Mesenchymal stem cell (in vitro differentiated cells and primary cell): ENCODE data around the gene ATP1A4.
A peak's percentile ranks its signal among the peaks of the same experiment; 100 is the strongest.

Experiments
- DNase-seq: peaks from one replicate; pipeline ENCODE4 v3.0.0-alpha.2; 2013
- H2AFZ ChIP-seq: one replicate; pipeline ENCODE4 v1.6.1; 2013; ENCODE audit warnings: low read depth, mild to moderate bottlenecking, control low read depth, inconsistent platforms, low read length, moderate library complexity
- H2AK5ac ChIP-seq: 2 replicates; pipeline ENCODE4 v1.6.1; 2013; ENCODE audit warnings: low read length, moderate library complexity, mild to moderate bottlenecking, inconsistent platforms; ENCODE audit not compliant: severe bottlenecking
- H2BK120ac ChIP-seq: one replicate; pipeline ENCODE4 v1.6.1; 2013; ENCODE audit warnings: low read depth, mild to moderate bottlenecking, inconsistent platforms, low read length, moderate library complexity
- H2BK12ac ChIP-seq, 2 experiments: one replicate each; pipeline ENCODE4 v1.6.1; 2013; ENCODE audit warnings: inconsistent platforms in 2 of 2, low read length in 2 of 2, mild to moderate bottlenecking in 2 of 2, moderate library complexity in 2 of 2, control low read depth in 1 of 2
- H2BK15ac ChIP-seq: one replicate; pipeline ENCODE4 v1.6.1; 2013; ENCODE audit warnings: mild to moderate bottlenecking, low read depth, inconsistent platforms; ENCODE audit not compliant: poor library complexity, severe bottlenecking
- H2BK5ac ChIP-seq: 2 replicates; pipeline ENCODE4 v1.6.1; 2013; ENCODE audit warnings: low read depth, mild to moderate bottlenecking, low read length, control low read depth, inconsistent platforms; ENCODE audit not compliant: poor library complexity, severe bottlenecking
- H3K14ac ChIP-seq, 2 experiments: one replicate each; pipeline ENCODE4 v1.6.1; 2013; ENCODE audit warnings: inconsistent platforms in 2 of 2, low read length in 2 of 2, control low read depth in 1 of 2, mild to moderate bottlenecking in 1 of 2, moderate library complexity in 1 of 2
- H3K18ac ChIP-seq, 2 experiments: one replicate each; pipeline ENCODE4 v1.6.1; 2013; ENCODE audit warnings: inconsistent platforms in 2 of 2, low read length in 2 of 2, control low read depth in 1 of 2, low read depth in 1 of 2, mild to moderate bottlenecking in 1 of 2
- H3K23ac ChIP-seq, 2 experiments: one replicate each; pipeline ENCODE4 v1.6.1; 2013; ENCODE audit warnings: inconsistent platforms in 2 of 2, low read length in 2 of 2, mild to moderate bottlenecking in 2 of 2, moderate library complexity in 2 of 2, control low read depth in 1 of 2
- H3K27ac ChIP-seq: 2 replicates; pipeline ENCODE4 v1.5.1; 2013; ENCODE audit warnings: mild to moderate bottlenecking, moderate library complexity, low read length, control low read depth, inconsistent platforms; ENCODE audit not compliant: poor library complexity, severe bottlenecking
- H3K27me3 ChIP-seq, 2 experiments: 2 replicates each; pipeline versions ENCODE4 v1.6.1 to v1.7.0; 2013; ENCODE audit warnings: low read length in 2 of 2, mild to moderate bottlenecking in 2 of 2, moderate library complexity in 2 of 2, control low read depth in 1 of 2, inconsistent platforms in 1 of 2; ENCODE audit not compliant: control insufficient read depth in 1 of 2, insufficient read depth in 1 of 2
- H3K36me3 ChIP-seq, 2 experiments: 2 replicates each; pipeline versions ENCODE4 v1.6.1 to v1.7.0; 2013; ENCODE audit warnings: low read length in 2 of 2, control low read depth in 1 of 2, inconsistent platforms in 1 of 2, low read depth in 1 of 2, mild to moderate bottlenecking in 1 of 2; ENCODE audit not compliant: insufficient read depth in 2 of 2, control insufficient read depth in 1 of 2
- H3K4ac ChIP-seq, 2 experiments: one replicate each; pipeline ENCODE4 v1.6.1; 2013; ENCODE audit warnings: inconsistent platforms in 2 of 2, low read length in 2 of 2, mild to moderate bottlenecking in 2 of 2, moderate library complexity in 2 of 2, control low read depth in 1 of 2, low read depth in 1 of 2
- H3K4me1 ChIP-seq: 2 replicates; pipeline ENCODE4 v1.6.1; 2013; ENCODE audit warnings: low read depth, low read length, control low read depth; ENCODE audit not compliant: control insufficient read depth, insufficient read depth
- H3K4me2 ChIP-seq: 2 replicates; pipeline ENCODE4 v1.6.1; 2013; ENCODE audit warnings: low read length, mild to moderate bottlenecking, inconsistent platforms; ENCODE audit not compliant: poor library complexity, severe bottlenecking
- H3K4me3 ChIP-seq, 2 experiments: 2 replicates each; pipeline versions ENCODE4 v1.5.1 to v1.7.0; 2013; ENCODE audit warnings: low read length in 2 of 2, mild to moderate bottlenecking in 2 of 2, control low read depth in 1 of 2, low read depth in 1 of 2; ENCODE audit not compliant: insufficient read depth in 1 of 2
- H3K79me1 ChIP-seq: replicated peaks from 2 replicates; pipeline ENCODE4 v1.6.1; 2013; ENCODE audit warnings: mild to moderate bottlenecking, control low read depth, low read length, inconsistent platforms; ENCODE audit not compliant: poor library complexity, severe bottlenecking
- H3K9ac ChIP-seq: 2 replicates; pipeline ENCODE4 v1.7.0; 2013; ENCODE audit warnings: mild to moderate bottlenecking, low read length, moderate library complexity
- H3K9me3 ChIP-seq: 2 replicates; pipeline ENCODE4 v1.7.0; 2013; ENCODE audit warnings: mild to moderate bottlenecking, low read length; ENCODE audit not compliant: control insufficient read depth
- H4K8ac ChIP-seq: one replicate; pipeline ENCODE4 v1.6.1; 2013; ENCODE audit warnings: inconsistent platforms, mild to moderate bottlenecking, low read length, moderate library complexity
- H4K91ac ChIP-seq: one replicate; pipeline ENCODE4 v1.6.1; 2013; ENCODE audit warnings: mild to moderate bottlenecking, low read length, inconsistent platforms
- WGBS: methylation state at CpG from one replicate; pipeline ENCODE4 v1.1.7; 2013; ENCODE audit warnings: mixed read lengths; 5-methylcytosine and 5-hydroxymethylcytosine counted together

Gene ATP1A4

GRCh38 chr1:160211046-160211790 is 59.8 kb downstream of the ATP1A4 start:
- Histone ChIP-seq H3K4me2 (no peak overlapping the region), H2BK15ac (no peak overlapping the region), H2BK5ac (no peak overlapping the region), H3K23ac (no peak overlapping the region), H3K14ac (no peak overlapping the region), H2BK120ac (no peak overlapping the region), H3K9ac (peak overlapping the region; percentile 28), H3K4me3 (no peak overlapping the region), H2BK12ac (no peak overlapping the region), H3K27me3 (no peaks in the 10 kb centered on the region), H3K9me3 (no peaks in the 10 kb centered on the region), H3K36me3 (peaks cover 67 to 95% of the 10 kb centered on the region in 2 experiments), H4K8ac (no peak overlapping the region), H2AK5ac (no peak overlapping the region), H2AFZ (no peak overlapping the region), H4K91ac (no peak overlapping the region), H3K4me1 (peaks cover 31% of the 10 kb centered on the region), H3K18ac (no peak overlapping the region), H3K79me1 (peaks cover 28% of the 10 kb centered on the region), H3K27ac (no peak overlapping the region), H3K4ac (no peak overlapping the region)
- WGBS: 92% methylated on average over 6 of the region's 10 CpGs
- no peak for DNase-seq

GRCh38 chr1:160214481-160215140 is 63.2 kb downstream of the ATP1A4 start:
- H3K4me1 ChIP-seq: peaks cover 18% of the 10 kb centered on the region
- 100% methylated on average over 1 of the region's 3 CpGs for WGBS

GRCh38 chr1:160216301-160216700 is 64.9 kb downstream of the ATP1A4 start:
- Histone ChIP-seq H3K4me2 (no peak overlapping the region), H3K9ac (peak overlapping the region; percentile 10), H3K14ac (no peak overlapping the region), H3K23ac (no peak overlapping the region), H2BK5ac (no peak overlapping the region), H2BK15ac (no peak overlapping the region), H3K27me3 (no peaks in the 10 kb centered on the region), H2AFZ (no peak overlapping the region), H3K18ac (no peak overlapping the region), H2BK120ac (no peak overlapping the region), H4K91ac (no peak overlapping the region), H3K4ac (no peak overlapping the region), H4K8ac (no peak overlapping the region), H3K4me3 (no peak overlapping the region), H2AK5ac (peak overlapping the region; percentile 24), H3K36me3 (peaks cover 49 to 92% of the 10 kb centered on the region in 2 experiments), H3K27ac (peak overlapping the region; percentile 24), H3K79me1 (peaks cover 24% of the 10 kb centered on the region), H3K4me1 (peaks cover 11% of the 10 kb centered on the region), H3K9me3 (no peaks in the 10 kb centered on the region), H2BK12ac (no peak overlapping the region)
- DNase-seq: no peak

More at GRCh38 chr1:160214481-160215140, 63.2 kb downstream of the ATP1A4 start:
- no peaks in the 10 kb centered on the region for H3K27me3 ChIP-seq
- no peak overlapping the region for H4K91ac ChIP-seq
- no peak overlapping the region for H2AFZ ChIP-seq
- H3K27ac ChIP-seq: peak overlapping the region; percentile 6
- H2BK12ac ChIP-seq: no peak overlapping the region
- H2BK5ac ChIP-seq: no peak overlapping the region
- H3K9ac ChIP-seq: peak overlapping the region; percentile 14
- H2BK15ac ChIP-seq: no peak overlapping the region
- no peak for DNase-seq
- H3K18ac ChIP-seq: no peak overlapping the region
- H3K4ac ChIP-seq: no peak overlapping the region
- no peak overlapping the region for H3K14ac ChIP-seq
- H2AK5ac ChIP-seq: no peak overlapping the region
- no peak overlapping the region for H2BK120ac ChIP-seq
- H3K9me3 ChIP-seq: no peaks in the 10 kb centered on the region
- peaks cover 31% of the 10 kb centered on the region for H3K79me1 ChIP-seq
- H3K4me3 ChIP-seq: no peak overlapping the region
- H3K4me2 ChIP-seq: no peak overlapping the region
- no peak overlapping the region for H4K8ac ChIP-seq
- H3K23ac ChIP-seq: no peak overlapping the region
- peaks cover 61 to 93% of the 10 kb centered on the region in 2 experiments for H3K36me3 ChIP-seq

- no peak for DNase-seq
- 97% methylated on average over 10 of the region's 10 CpGs for WGBS
Measured at GRCh38 chr1:160217481-160218051, 66.2 kb downstream of the ATP1A4 start.

More at GRCh38 chr1:160217481-160218051, 66.2 kb downstream of the ATP1A4 start:
- H2BK12ac ChIP-seq: no peak overlapping the region
- H3K4me2 ChIP-seq: no peak overlapping the region
- H2BK120ac ChIP-seq: no peak overlapping the region
- H3K27ac ChIP-seq: peak overlapping the region; percentile 44
- H2BK15ac ChIP-seq: no peak overlapping the region
- peak overlapping the region; percentile 75 for H3K9ac ChIP-seq
- H3K9me3 ChIP-seq: no peaks in the 10 kb centered on the region
- peaks cover 11% of the 10 kb centered on the region for H3K4me1 ChIP-seq
- peak overlapping the region in 1 of 2 experiments; percentile 16 for H3K18ac ChIP-seq
- H2BK5ac ChIP-seq: no peak overlapping the region
- no peak overlapping the region for H4K8ac ChIP-seq
- H2AFZ ChIP-seq: no peak overlapping the region
- H3K14ac ChIP-seq: no peak overlapping the region
- no peak overlapping the region for H4K91ac ChIP-seq
- H3K23ac ChIP-seq: no peak overlapping the region
- peaks cover 42 to 92% of the 10 kb centered on the region in 2 experiments for H3K36me3 ChIP-seq
- peak overlapping the region in 1 of 2 experiments; percentile 10 for H3K4me3 ChIP-seq
- H3K79me1 ChIP-seq: peaks cover 18% of the 10 kb centered on the region
- H3K4ac ChIP-seq: no peak overlapping the region
- no peaks in the 10 kb centered on the region for H3K27me3 ChIP-seq
- no peak overlapping the region for H2AK5ac ChIP-seq
